ENCODE measurements around the gene BICRA. TPM values are rescaled to one million over a fixed set of nuclear protein-coding genes. Genes with fewer than 3 reads are reported as not detected.

BICRA gene
- total and polyA plus RNA-seq, 9 of the 15 experiments (the other 6 are each of a cell fraction or from before 2014, with no cell fraction given): 0.01 to 8.8 (median 1.2) TPM

GRCh38 chr19:47573071-47574026 lies 35.6 kb upstream of the BICRA start, which contains the start of gene ZNF541 (continued):
- peak; percentile 93 to 99 for TF ChIP-seq E2F6 (IDR thresholded peaks at IDR 0.05; ENCODE audit: borderline replicate concordance in 1 of 2, extremely low read depth in 1 of 2, insufficient read depth in 1 of 2, insufficient read length in 1 of 2, low read depth in 1 of 2, low read length in 1 of 2, poor library complexity in 1 of 2, severe bottlenecking in 1 of 2)
- peak; percentile 74 for TF ChIP-seq L3MBTL2 (IDR thresholded peaks at IDR 0.05)

- no peaks in the 10 kb centered on the region for H3K9me1 ChIP-seq (ENCODE audit: control insufficient read depth, insufficient read depth, low read length)
- H3K9me3 ChIP-seq (replicated peaks; ENCODE audit: control insufficient read depth, insufficient read depth, low read depth, low read length): no peaks in the 10 kb centered on the region
- no peak overlapping the region for H2AFZ ChIP-seq (ENCODE audit: low read depth, low read length)
- DNase-seq (ENCODE audit: extremely low read depth in 1 of 4, low spot score in 3 of 4) (no peak), ATAC-seq (no peak), FAIRE-seq (no peak)
- no TSS peak for BruUV-seq (replicated peaks)
- H3K79me2 ChIP-seq (ENCODE audit: control insufficient read depth, insufficient read depth, low read length): no peaks in the 10 kb centered on the region
- 0% methylated on average over 3 of the region's 3 CpGs for WGBS (ENCODE audit: insufficient coverage, low coverage, missing lambda C conversion rate)
- peaks cover 2 to 11% of the 10 kb centered on the region in 2 experiments; a peak in 2 of 5 replicates for H3K27me3 ChIP-seq (ENCODE audit: control insufficient read depth in 2 of 2, insufficient read depth in 2 of 2, low read length in 2 of 2)
- no peak overlapping the region for H3K27ac ChIP-seq (ENCODE audit: extremely low read depth, low read depth, low read length)
- H3K4me2 ChIP-seq (ENCODE audit: insufficient read depth, low read length): no peak overlapping the region
- no peaks in the 10 kb centered on the region for H3K36me3 ChIP-seq (ENCODE audit: control insufficient read depth, insufficient read depth, low read length)
- POLR2A ChIA-PET: interaction anchor here (1.2 kb wide), 1 partner anchor 19 kb away, joined by 3 read pairs; no protein-coding TSS in a partner anchor
- no peaks in the 10 kb centered on the region for H4K20me1 ChIP-seq (replicated peaks; ENCODE audit: control insufficient read depth, insufficient read depth, low read length)
- in situ Hi-C loops (cut with MboI): no loop called here
- no peak overlapping the region for H3K4me3 ChIP-seq
- no peak overlapping the region for H3K9ac ChIP-seq (ENCODE audit: insufficient read depth in 1 of 2, low read depth in 2 of 2, low read length in 2 of 2)
- no peaks in the 10 kb centered on the region for H3K4me1 ChIP-seq (replicated peaks in 1 of 2; ENCODE audit: control insufficient read depth in 2 of 2, insufficient read depth in 2 of 2, low read length in 2 of 2)
- intact Hi-C loops (cut with micrococcal nuclease): no loop called here
- TF ChIP-seq GABPB2 (CRISPR knock-in tag; conservative IDR thresholded peaks at IDR 0.05): no peak
- peak; percentile 77 for TF ChIP-seq ZNF146 (CRISPR knock-in tag; IDR thresholded peaks at IDR 0.05; ENCODE audit: unreplicated experiment)
- TF ChIP-seq RBM25 (IDR thresholded peaks at IDR 0.05; ENCODE audit: low read depth, low read length, severe bottlenecking): peak; percentile 33
- no peak for TF ChIP-seq ERF (CRISPR knock-in tag; IDR thresholded peaks at IDR 0.05)
- TF ChIP-seq KDM1A (IDR thresholded peaks at IDR 0.05): 0 out of 4 replicates have a peak, but pooled peaks of 1 of the 2 experiments have one; percentile 19
- CTCF ChIA-PET (ENCODE audit: low intra/inter-chr PET ratio): no interaction called here
These were observed 28.5 kb upstream of the BICRA start for GRCh38 chr19:47580397-47580796.

All from K562 (cell line).